Smooth muscle cell (in vitro differentiated cells): ENCODE results near the gene PDE3A. TPM values are rescaled to one million over a fixed set of nuclear protein-coding genes. Genes with fewer than 3 reads are reported as not detected.

Experiments
- DNase-seq: peaks from one replicate; lab custom pipeline; 2025; ENCODE audit not compliant: unreplicated experiment; lab: John Stamatoyannopoulos, UW
- H2AFZ ChIP-seq: fragments of 200-600 bp; sonication (generic); 2 replicates; pipeline ENCODE4 v1.6.0; 2016; ENCODE audit warnings: antibody characterized with exemption, low read depth, mild to moderate bottlenecking
- H3F3A ChIP-seq: fragments of 200-600 bp; sonication (generic); 2 replicates; pipeline ENCODE4 v1.6.0; 2017; ENCODE audit warnings: antibody characterized with exemption, low read depth
- H3K27ac ChIP-seq: fragments of 200-600 bp; sonication (generic); 2 replicates; pipeline ENCODE4 v1.5.1; 2016; ENCODE audit warnings: low read depth, mild to moderate bottlenecking
- H3K27me3 ChIP-seq: fragments of 200-600 bp; sonication (generic); 2 replicates; pipeline ENCODE4 v1.6.1; 2016; ENCODE audit warnings: low read depth, mild to moderate bottlenecking
- H3K36me3 ChIP-seq: fragments of 200-600 bp; sonication (generic); 2 replicates; pipeline ENCODE4 v1.5.1; 2016; ENCODE audit warnings: low read depth
- H3K4me1 ChIP-seq: fragments of 200-600 bp; sonication (generic); 2 replicates; pipeline ENCODE4 v1.5.1; 2016; ENCODE audit warnings: low read depth
- H3K4me2 ChIP-seq: fragments of 200-600 bp; sonication (generic); 2 replicates; pipeline ENCODE4 v1.6.0; 2016; ENCODE audit warnings: mild to moderate bottlenecking
- H3K4me3 ChIP-seq: fragments of 200-600 bp; sonication (generic); 2 replicates; pipeline ENCODE4 v1.5.1; 2016; ENCODE audit warnings: mild to moderate bottlenecking
- H3K79me2 ChIP-seq: fragments of 200-600 bp; sonication (generic); 2 replicates; pipeline ENCODE4 v1.6.0; 2016; ENCODE audit warnings: low read depth, mild to moderate bottlenecking
- H3K9ac ChIP-seq: fragments of 200-600 bp; sonication (generic); 2 replicates; pipeline ENCODE4 v1.6.0; 2016; ENCODE audit warnings: low read depth
- H3K9me3 ChIP-seq: fragments of 200-600 bp; sonication (generic); replicated peaks from 2 replicates; pipeline ENCODE4 v1.5.1; 2016; ENCODE audit warnings: low read depth
- H4K20me1 ChIP-seq: fragments of 200-600 bp; sonication (generic); 2 replicates; pipeline ENCODE4 v1.6.0; 2016; ENCODE audit warnings: low read depth
- CTCF ChIP-seq: fragments of 200-600 bp; sonication (generic); IDR thresholded peaks from 2 replicates; pipeline ENCODE4 v1.5.1; 2017; ENCODE audit warnings: borderline replicate concordance, mild to moderate bottlenecking, antibody characterized with exemption; ENCODE audit not compliant: insufficient read depth, poor library complexity, severe bottlenecking
- WGBS: methylation state at CpG from one replicate; pipeline ENCODE4 v1.1.7; 2016; ENCODE audit warnings: low lambda C conversion rate; 5-methylcytosine and 5-hydroxymethylcytosine counted together
- polyA plus RNA-seq: library from polyadenylated mRNA; unstranded; fragments of >200 nt; fragmentation: Nextera tagmentation; extraction: Ambion mirVana; gene quantifications from 2 replicates; pipeline ENCODE4 v1.2.1, GENCODE V29; 2016
- total RNA-seq: library from RNA; depleted of rRNA; stranded (reverse); fragments of >200 nt; gene quantifications from 2 replicates; pipeline ENCODE4 v1.2.3, GENCODE V29; 2014

Gene PDE3A
- total and polyA plus RNA-seq, 2 experiments from 2014 or later, result 1.3 to 6.1 TPM

GRCh38 chr12:20701106-20701505, 332.8 kb downstream of the PDE3A start:
- no peak for DNase-seq
- no peaks in the 10 kb centered on the region for H3K4me1 ChIP-seq
- no peak overlapping the region for H3K4me3 ChIP-seq
- H2AFZ ChIP-seq, result no peak overlapping the region
- no peaks in the 10 kb centered on the region for H3F3A ChIP-seq
- H3K79me2 ChIP-seq, result no peaks in the 10 kb centered on the region
- no peaks in the 10 kb centered on the region for H4K20me1 ChIP-seq
- H3K27me3 ChIP-seq, result no peaks in the 10 kb centered on the region
- H3K4me2 ChIP-seq, result no peak overlapping the region
- H3K9ac ChIP-seq, result no peak overlapping the region
- no peak for TF ChIP-seq CTCF
- H3K36me3 ChIP-seq, result no peaks in the 10 kb centered on the region
- WGBS, result 88% methylated on average over 1 of the region's 1 CpG
- no peak overlapping the region for H3K27ac ChIP-seq
- no peaks in the 10 kb centered on the region for H3K9me3 ChIP-seq

- Histone ChIP-seq H3F3A (no peaks in the 10 kb centered on the region), H3K79me2 (no peaks in the 10 kb centered on the region), H3K27ac (no peak overlapping the region), H3K27me3 (no peaks in the 10 kb centered on the region), H3K4me1 (no peaks in the 10 kb centered on the region), H3K4me3 (no peak overlapping the region), H4K20me1 (no peaks in the 10 kb centered on the region), H3K9ac (no peak overlapping the region), H2AFZ (no peak overlapping the region), H3K36me3 (no peaks in the 10 kb centered on the region), H3K9me3 (no peaks in the 10 kb centered on the region), H3K4me2 (no peak overlapping the region)
- 84% methylated on average over 6 of the region's 6 CpGs for WGBS
- no peak for TF ChIP-seq CTCF
- no peak for DNase-seq
These were observed 336.5 kb downstream of the PDE3A start for GRCh38 chr12:20704860-20705259.

- no peak overlapping the region for H3K4me2 ChIP-seq
- H3K27ac ChIP-seq, result no peak overlapping the region
- H3K4me1 ChIP-seq, result no peaks in the 10 kb centered on the region
- H3K79me2 ChIP-seq, result no peaks in the 10 kb centered on the region
- H3F3A ChIP-seq, result no peaks in the 10 kb centered on the region
- 40% methylated on average over 3 of the region's 3 CpGs for WGBS
- DNase-seq, result no peak
- H4K20me1 ChIP-seq, result no peaks in the 10 kb centered on the region
- H3K9ac ChIP-seq, result no peak overlapping the region
- no peaks in the 10 kb centered on the region for H3K36me3 ChIP-seq
- no peak overlapping the region for H3K4me3 ChIP-seq
- H2AFZ ChIP-seq, result no peak overlapping the region
- TF ChIP-seq CTCF, result no peak
- H3K27me3 ChIP-seq, result no peaks in the 10 kb centered on the region
- no peaks in the 10 kb centered on the region for H3K9me3 ChIP-seq
These were observed 343.5 kb downstream of the PDE3A start for GRCh38 chr12:20711846-20712245.

GRCh38 chr12:20716037-20716436, 347.7 kb downstream of the PDE3A start:
- WGBS, result 39% methylated on average over 2 of the region's 2 CpGs
- H3K9ac ChIP-seq, result no peak overlapping the region

More at GRCh38 chr12:20716037-20716436, 347.7 kb downstream of the PDE3A start:
- TF ChIP-seq CTCF, result no peak
- H3K4me3 ChIP-seq, result no peak overlapping the region
- H3K4me1 ChIP-seq, result no peaks in the 10 kb centered on the region
- no peak overlapping the region for H2AFZ ChIP-seq
- H3K79me2 ChIP-seq, result no peaks in the 10 kb centered on the region
- H3F3A ChIP-seq, result no peaks in the 10 kb centered on the region
- H3K36me3 ChIP-seq, result no peaks in the 10 kb centered on the region
- no peaks in the 10 kb centered on the region for H3K9me3 ChIP-seq
- no peaks in the 10 kb centered on the region for H3K27me3 ChIP-seq
- H4K20me1 ChIP-seq, result no peaks in the 10 kb centered on the region
- no peak for DNase-seq
- no peak overlapping the region for H3K4me2 ChIP-seq
- no peak overlapping the region for H3K27ac ChIP-seq
